GM19035 (cell line): ENCODE measurements around the gene CCDC159.
"Not testable (repeated sequence)": the region's sequence is repeated elsewhere in the genome, so short reads cannot be mapped to it uniquely, and the experiment has no call there.

Experiments used
- ATAC-seq: cut with Tn5 transposase; IDR thresholded peaks from one replicate; pipeline ENCODE4 v1.9.1; 2021; ENCODE audit not compliant: unreplicated experiment

The CCDC159 gene

GRCh38 chr19:11337080-11337479 lies 9.2 kb upstream of the CCDC159 start:
- no peak for ATAC-seq

- no peak for ATAC-seq
Observed at GRCh38 chr19:11338121-11338520, 8.2 kb upstream of the CCDC159 start.

GRCh38 chr19:11338569-11339253 lies 7.6 kb upstream of the CCDC159 start:
- no peak for ATAC-seq

GRCh38 chr19:11339254-11340098 lies 6.8 kb upstream of the CCDC159 start, which contains the start of gene RAB3D:
RAB3D (minus strand) TSS chr19:11339657; CDS start chr19:11337399, 2,258 bp downstream.
- ATAC-seq = peak; percentile 71

- not testable (repeated sequence) for ATAC-seq
Observed at GRCh38 chr19:11340099-11340467, 6.2 kb upstream of the CCDC159 start.

GRCh38 chr19:11342429-11342828 lies 3.9 kb upstream of the CCDC159 start:
- ATAC-seq = no peak

- ATAC-seq = no peak
Observed at GRCh38 chr19:11345122-11345803, 1.1 kb upstream of the CCDC159 start.

GRCh38 chr19:11347546-11348039 lies 1.3 kb downstream of the CCDC159 start:
- no peak for ATAC-seq

- ATAC-seq = no peak
Observed at GRCh38 chr19:11349171-11349570, 2.9 kb downstream of the CCDC159 start.

- not testable (repeated sequence) for ATAC-seq
Observed at GRCh38 chr19:11354102-11354501, 7.8 kb downstream of the CCDC159 start.

GRCh38 chr19:11355160-11356073 lies 9.1 kb downstream of the CCDC159 start, which contains the start of gene PLPPR2:
PLPPR2 (plus strand) TSS chr19:11355432; CDS start chr19:11357674, 2,242 bp downstream.
- ATAC-seq = no peak

- no peak for ATAC-seq
Observed at GRCh38 chr19:11356074-11356397, 9.7 kb downstream of the CCDC159 start.

GRCh38 chr19:11356676-11357550 lies 10.6 kb downstream of the CCDC159 start:
- ATAC-seq = no peak

GRCh38 chr19:11359421-11359820 lies 13.1 kb downstream of the CCDC159 start:
- ATAC-seq = no peak

GRCh38 chr19:11361037-11361770 lies 14.9 kb downstream of the CCDC159 start:
- ATAC-seq = no peak

GRCh38 chr19:11361771-11362731 lies 15.7 kb downstream of the CCDC159 start:
- no peak for ATAC-seq

- no peak for ATAC-seq
Observed at GRCh38 chr19:11363881-11364280, 17.6 kb downstream of the CCDC159 start.
